Activated CD4-positive, alpha-beta T cell treated with anti-CD3 and anti-CD28 coated beads, Interleukin-2, amount 10 ng/mL, durations not matched to agents 7 days and 5 days (primary cell): ENCODE measurements around the gene ZSCAN31. TPM values are rescaled to one million over a fixed set of nuclear protein-coding genes. Genes with fewer than 3 reads are reported as not detected.

ENCODE experiments used
- CTCF ChIA-PET: fragments of 350-600 bp; sonication (Branson Sonifier 250); formaldehyde crosslinking; loops from one replicate; lab custom pipeline; 2021; ENCODE audit warnings: antibody characterized with exemption; lab: Charles Lee
- POLR2A ChIA-PET: fragments of 350-600 bp; sonication (Branson Sonifier 250); formaldehyde crosslinking; loops from one replicate; lab custom pipeline; 2021; ENCODE audit warnings: antibody characterized with exemption; lab: Charles Lee
- DNase-seq: peaks from one replicate; pipeline ENCODE4 v3.0.0-alpha.2; 2020
- H3K27ac Mint-ChIP-seq: one replicate; pipeline ENCODE4 v1.8.0; 2021; ENCODE audit warnings: mild to moderate bottlenecking, moderate library complexity, mixed read lengths
- H3K27me3 Mint-ChIP-seq: one replicate; pipeline ENCODE4 v1.8.0; 2021; ENCODE audit warnings: mixed read lengths
- H3K36me3 Mint-ChIP-seq: one replicate; pipeline ENCODE4 v1.8.0; 2021; ENCODE audit warnings: low read depth, mixed read lengths
- H3K4me1 Mint-ChIP-seq: one replicate; pipeline ENCODE4 v1.8.0; 2021; ENCODE audit warnings: mixed read lengths
- H3K4me3 Mint-ChIP-seq: one replicate; pipeline ENCODE4 v1.8.0; 2021; ENCODE audit warnings: mild to moderate bottlenecking, moderate library complexity, mixed read lengths
- H3K9me3 Mint-ChIP-seq: one replicate; pipeline ENCODE4 v1.8.0; 2021; ENCODE audit warnings: mixed read lengths
- total RNA-seq, 2 experiments: library from RNA; stranded (reverse); gene quantifications; one replicate each; pipeline ENCODE4 v1.2.3, GENCODE V29; 2021

ZSCAN31 gene
- total RNA-seq, 2 experiments from 2014 or later: 0.37 to 0.56 TPM

DNA sequence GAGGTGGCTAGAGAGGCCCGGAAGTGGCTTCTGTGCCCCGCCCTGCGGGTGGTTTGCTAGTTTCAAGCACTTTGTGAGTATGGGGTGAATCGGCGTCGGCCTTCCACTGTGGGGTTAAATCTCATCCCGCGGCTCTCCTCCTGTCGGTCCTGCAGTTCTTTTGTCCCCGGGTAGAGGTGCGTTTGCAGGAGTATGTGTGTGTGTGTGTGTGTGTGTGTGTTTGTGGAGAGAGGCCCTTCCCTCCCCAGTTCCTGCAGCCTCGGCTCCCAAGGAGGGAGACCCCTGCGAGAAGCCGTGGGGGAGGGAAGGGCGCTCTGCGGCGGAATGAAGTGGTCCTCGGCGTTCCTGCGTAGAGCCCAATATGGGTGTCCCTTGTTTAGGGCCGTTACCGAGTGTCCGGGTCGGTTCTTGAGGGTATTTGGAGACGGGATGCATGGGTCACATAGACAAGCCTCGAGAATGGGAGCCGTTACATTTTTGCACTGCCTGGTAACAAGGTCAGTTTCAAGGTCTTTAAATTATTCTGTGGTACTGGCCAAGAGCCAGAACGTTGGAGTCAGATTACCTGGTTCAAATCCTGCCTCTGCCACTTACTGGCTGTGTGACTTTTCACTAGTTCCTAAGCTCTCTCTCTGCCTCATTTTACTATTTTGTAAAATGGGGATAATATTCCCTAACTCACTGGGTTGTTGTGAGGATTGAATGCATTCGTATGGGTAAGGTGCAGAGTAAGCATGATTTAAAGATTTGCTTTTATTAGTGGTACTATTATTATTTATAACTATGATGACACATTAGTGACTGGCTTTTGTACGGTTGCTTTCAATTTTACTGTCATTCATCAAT, 14.2 kb upstream of the ZSCAN31 start, which contains the start of gene ZKSCAN3:
TSS of gene ZKSCAN3 (plus strand) at position 56 of the 846 bp plus-strand sequence. CDS start 9,640 bp downstream, outside the sequence.
- Mint-ChIP-seq H3K27me3 (peaks cover 26% of the 10 kb centered on the region), H3K36me3 (peaks cover 25% of the 10 kb centered on the region), H3K27ac (peak within 1 kb of the TSS; percentile 99), H3K4me3 (peak within 1 kb of the TSS; percentile 100), H3K9me3 (peaks cover 3% of the 10 kb centered on the region), H3K4me1 (peaks cover 26% of the 10 kb centered on the region)
- peak; percentile 92 for DNase-seq
- ChIA-PET CTCF (interaction anchor here (0.7 kb wide), 1 partner anchor 12 kb away, joined by 3 read pairs; no protein-coding TSS in a partner anchor), POLR2A (interaction anchor here (0.7 kb wide), 1 partner anchor 512 kb away, joined by 4 read pairs; no protein-coding TSS in a partner anchor)

DNA sequence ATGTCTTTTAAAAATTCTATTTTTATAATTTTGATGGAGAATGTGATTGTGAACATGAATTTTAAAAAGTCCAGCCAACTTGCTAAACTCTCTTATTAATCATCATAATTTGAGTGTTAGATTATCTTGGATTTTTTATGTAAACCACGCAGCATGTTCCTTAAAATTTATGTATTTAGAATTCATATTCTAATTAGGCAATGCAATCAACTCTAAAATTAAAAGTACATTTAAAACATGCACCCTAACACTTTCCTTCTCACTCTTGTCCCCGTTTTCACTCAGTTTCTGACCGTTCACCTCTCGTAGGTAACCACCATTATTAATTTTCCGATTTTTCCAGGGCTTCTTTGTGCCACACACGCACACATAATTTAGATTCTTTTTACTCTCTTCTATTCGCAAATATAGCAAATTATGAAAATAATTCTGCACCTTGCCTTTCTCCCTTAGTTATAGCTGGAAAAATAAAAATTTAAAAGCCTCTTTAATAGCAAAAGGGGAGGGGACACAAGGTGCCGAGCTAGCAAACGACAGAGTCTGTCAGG, 13.5 kb upstream of the ZSCAN31 start:
- CTCF ChIA-PET: interaction anchor here (0.7 kb wide), 1 partner anchor 11 kb away, joined by 3 read pairs; no protein-coding TSS in a partner anchor
- Mint-ChIP-seq H3K9me3 (peaks cover 3% of the 10 kb centered on the region), H3K27ac (peak overlapping the region; percentile 99), H3K27me3 (peaks cover 30% of the 10 kb centered on the region), H3K4me1 (peaks cover 26% of the 10 kb centered on the region), H3K36me3 (peaks cover 25% of the 10 kb centered on the region), H3K4me3 (peak overlapping the region; percentile 100)
- POLR2A ChIA-PET: interaction anchor here (0.7 kb wide), 1 partner anchor 512 kb away, joined by 4 read pairs; no protein-coding TSS in a partner anchor
- no peak for DNase-seq

DNA sequence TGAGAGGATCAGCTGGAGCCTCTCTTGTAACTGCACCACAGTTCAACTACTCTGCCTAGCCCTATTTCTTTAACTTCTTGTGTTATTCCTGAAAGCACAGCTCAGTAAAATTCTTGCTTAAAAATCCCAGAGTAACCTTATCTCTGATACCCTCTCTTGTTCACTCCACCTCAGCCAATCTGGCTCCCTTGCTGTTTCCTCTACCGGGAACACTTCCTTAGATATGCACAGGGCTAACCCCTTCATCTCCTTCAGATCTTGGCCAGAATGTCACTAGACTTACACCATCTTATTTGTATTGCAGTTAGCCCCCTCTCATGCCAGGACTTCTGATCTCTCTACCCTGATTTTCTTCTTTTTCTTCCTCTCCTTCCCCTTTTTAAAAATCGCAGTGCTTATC, 11.2 kb upstream of the ZSCAN31 start:
- Mint-ChIP-seq H3K4me1 (peaks cover 26% of the 10 kb centered on the region), H3K4me3 (no peak overlapping the region), H3K36me3 (peaks cover 13% of the 10 kb centered on the region), H3K9me3 (peaks cover 5% of the 10 kb centered on the region), H3K27ac (no peak overlapping the region), H3K27me3 (peaks cover 31% of the 10 kb centered on the region)
- no peak for DNase-seq
- ChIA-PET POLR2A (no interaction called here), CTCF (interaction anchor here (0.9 to 1.4 kb wide), 3 partner anchors 9 to 13 kb away, joined by 3 to 4 read pairs (median 3); no protein-coding TSS in a partner anchor)

DNA sequence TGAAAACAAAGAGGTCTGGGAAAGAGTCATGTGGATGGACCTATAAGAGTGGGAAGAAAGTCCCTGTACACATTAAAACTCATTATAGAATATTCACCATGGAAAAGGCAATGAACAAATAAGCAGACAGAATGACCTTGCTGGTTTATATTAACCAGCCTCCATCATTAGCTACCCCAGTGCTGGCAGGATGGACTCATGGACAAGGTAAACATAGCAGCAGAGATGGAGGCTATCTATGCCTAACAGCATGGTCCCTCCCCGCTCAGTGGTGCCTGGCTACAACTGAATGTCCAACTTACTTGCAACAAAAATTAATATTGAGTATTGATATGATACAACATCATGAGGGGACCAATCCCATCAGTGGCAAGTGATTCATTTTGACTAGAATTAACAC, 9.3 kb upstream of the ZSCAN31 start:
- Mint-ChIP-seq H3K9me3 (peaks cover 16% of the 10 kb centered on the region), H3K4me3 (no peak overlapping the region), H3K4me1 (peaks cover 11% of the 10 kb centered on the region), H3K27me3 (peaks cover 31% of the 10 kb centered on the region), H3K27ac (no peak overlapping the region), H3K36me3 (peaks cover 16% of the 10 kb centered on the region)
- POLR2A ChIA-PET: no interaction called here
- no peak for DNase-seq
- CTCF ChIA-PET: interaction anchor here (0.6 kb wide), 1 partner anchor 538 kb away, joined by 3 read pairs; no protein-coding TSS in a partner anchor

DNA sequence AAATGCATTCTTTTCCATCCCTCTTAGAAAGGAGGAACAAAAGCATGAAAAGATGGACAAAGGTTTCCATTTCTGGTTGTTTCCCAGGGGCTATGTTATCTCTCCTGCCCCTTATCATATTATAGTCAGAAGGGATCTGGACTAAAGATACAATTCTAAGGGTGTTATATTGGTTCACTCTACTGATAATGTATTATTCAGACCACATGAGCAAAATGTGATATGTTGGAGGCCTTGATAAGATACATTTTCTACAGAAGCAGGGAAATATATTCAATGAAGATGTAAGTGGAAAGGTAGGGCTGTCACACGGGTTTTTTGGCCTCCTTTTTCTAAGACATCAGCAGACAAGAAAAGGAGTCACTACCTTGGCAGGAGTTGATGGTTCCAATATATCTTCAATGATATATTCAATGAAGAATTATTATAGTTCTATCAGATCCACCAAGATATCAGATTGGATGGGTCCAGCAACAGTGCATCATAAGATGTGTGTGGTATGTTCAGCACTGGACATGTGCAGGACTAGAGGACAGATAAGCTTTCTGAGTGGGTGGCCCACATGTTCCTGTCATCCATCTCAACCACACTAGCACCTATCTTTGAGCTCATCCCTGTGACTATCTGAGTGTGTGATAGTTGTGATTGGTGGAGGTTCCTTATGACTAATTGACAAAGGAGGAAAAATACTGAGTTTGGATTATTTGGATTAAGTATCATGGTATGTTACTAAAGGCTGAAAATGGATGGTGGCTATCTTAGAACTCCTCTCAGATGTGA, 8.1 kb upstream of the ZSCAN31 start:
- POLR2A ChIA-PET: interaction anchor here (0.5 kb wide), 1 partner anchor 31 kb away, joined by 4 read pairs; no protein-coding TSS in a partner anchor
- Mint-ChIP-seq H3K4me1 (peaks cover 4% of the 10 kb centered on the region), H3K36me3 (peaks cover 10% of the 10 kb centered on the region), H3K9me3 (peaks cover 23% of the 10 kb centered on the region), H3K27ac (no peak overlapping the region), H3K4me3 (no peak overlapping the region), H3K27me3 (peaks cover 31% of the 10 kb centered on the region)
- no peak for DNase-seq
- CTCF ChIA-PET: no interaction called here

DNA sequence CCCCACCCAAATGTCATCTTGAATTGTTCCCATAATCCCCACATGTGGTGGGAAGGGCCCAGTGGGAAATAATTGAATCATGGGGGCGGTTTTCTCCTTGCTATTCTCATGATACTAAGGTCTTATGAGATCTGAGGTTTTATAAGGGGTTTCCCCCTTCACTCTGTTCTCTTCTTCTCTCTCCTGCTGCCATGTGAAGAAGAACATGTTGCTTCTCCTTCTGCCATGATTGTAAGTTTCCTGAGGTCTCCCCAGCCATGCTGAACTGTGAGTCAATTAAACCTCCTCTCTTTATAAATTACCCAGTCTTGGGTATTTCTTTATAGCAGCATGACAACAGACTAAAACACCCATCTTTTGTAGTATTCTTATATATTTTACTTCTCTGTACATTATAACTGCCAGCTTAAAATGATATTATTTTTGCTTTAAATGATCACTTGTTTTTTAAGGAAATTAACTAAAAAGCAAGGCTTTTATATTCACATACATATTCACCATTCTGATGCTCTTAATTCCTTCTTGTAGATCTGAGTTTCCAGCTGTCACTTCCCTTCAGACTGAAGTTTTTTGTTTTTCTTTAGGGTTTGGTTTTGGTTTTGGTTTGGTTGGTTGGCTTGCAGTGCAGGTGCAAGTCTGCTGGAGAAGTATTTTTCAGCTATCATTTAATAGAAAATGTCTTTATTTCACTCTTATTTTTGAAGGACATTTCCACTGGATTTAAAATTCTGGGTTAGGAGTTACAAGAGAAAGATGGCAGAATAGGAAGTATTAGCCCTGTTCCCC, 4.6 kb upstream of the ZSCAN31 start:
- Mint-ChIP-seq H3K4me3 (no peak overlapping the region), H3K36me3 (peaks cover 10% of the 10 kb centered on the region), H3K27ac (no peak overlapping the region), H3K9me3 (peaks cover 23% of the 10 kb centered on the region), H3K4me1 (peaks cover 4% of the 10 kb centered on the region), H3K27me3 (peaks cover 11% of the 10 kb centered on the region)
- CTCF ChIA-PET: interaction anchor here (1.2 kb wide), 1 partner anchor 15 kb away, joined by 3 read pairs; no protein-coding TSS in a partner anchor
- no peak for DNase-seq
- POLR2A ChIA-PET: no interaction called here

DNA sequence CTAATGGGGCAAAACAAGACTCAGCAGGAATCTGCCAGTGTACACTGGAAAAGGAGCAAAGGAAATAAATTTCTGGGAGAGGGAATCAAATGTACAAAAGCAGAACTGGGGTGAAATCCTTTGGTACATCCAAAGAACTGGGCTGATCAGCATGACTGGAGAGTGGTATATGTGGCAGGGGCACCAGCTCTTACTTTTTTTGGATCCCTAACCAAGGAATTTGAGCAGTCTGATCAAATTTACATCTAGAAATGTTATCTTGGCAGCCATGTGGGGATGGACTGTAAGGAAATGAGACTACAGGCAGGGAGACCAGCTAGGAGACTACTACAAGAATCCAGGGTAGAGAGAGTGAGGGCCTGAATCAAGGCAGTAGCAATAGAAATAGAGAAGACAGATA, 1.2 kb upstream of the ZSCAN31 start:
- Mint-ChIP-seq H3K4me3 (no peak overlapping the region), H3K9me3 (peaks cover 18% of the 10 kb centered on the region), H3K4me1 (peaks cover 4% of the 10 kb centered on the region), H3K27me3 (peaks cover 4% of the 10 kb centered on the region), H3K36me3 (peaks cover 11% of the 10 kb centered on the region), H3K27ac (no peak overlapping the region)
- DNase-seq: no peak
- CTCF ChIA-PET: interaction anchor here (1.3 to 3.8 kb wide), 2 partner anchors 10 to 19 kb away, joined by 3 to 20 read pairs; no protein-coding TSS in a partner anchor
- POLR2A ChIA-PET: no interaction called here

DNA sequence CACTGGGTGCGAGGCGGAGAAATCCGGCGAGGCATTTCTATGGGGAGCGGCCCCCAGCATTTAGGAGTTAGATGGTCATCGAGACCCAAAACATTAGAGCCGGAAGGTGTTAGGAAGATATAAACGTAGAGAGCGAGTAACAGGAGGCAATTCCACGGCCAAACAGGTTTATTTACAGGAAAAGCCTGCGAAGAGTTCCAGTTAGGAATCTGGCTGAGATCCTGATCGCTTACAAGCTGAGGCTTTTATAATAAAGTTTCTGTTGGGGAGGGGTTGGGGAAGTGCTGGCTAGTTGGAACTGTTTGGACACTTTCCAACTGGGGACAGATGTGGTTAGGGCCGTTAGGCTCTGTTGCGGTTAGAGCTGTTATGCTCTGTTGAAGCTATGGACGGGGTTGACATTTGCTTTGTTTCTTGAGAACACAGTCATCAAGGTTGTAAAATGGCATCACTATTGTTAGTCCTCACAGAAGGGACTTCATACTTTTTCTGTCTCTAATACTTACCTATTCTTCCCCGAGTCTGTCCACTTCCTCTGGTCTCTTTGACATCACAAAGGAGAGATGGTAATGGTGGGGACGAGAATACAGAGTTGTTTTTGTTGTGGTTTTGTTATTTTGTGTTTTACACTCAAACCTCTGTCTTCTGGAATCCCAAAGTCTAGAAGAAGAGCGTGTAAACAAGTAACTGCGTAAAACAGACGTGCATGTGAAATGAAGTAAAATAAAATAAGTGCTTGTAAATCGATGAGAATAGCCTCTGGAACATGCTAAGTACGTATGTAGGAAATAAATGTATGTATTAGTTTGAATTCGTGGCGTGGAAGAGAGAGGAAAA, 554 bp upstream of the ZSCAN31 start:
- H3K36me3 Mint-ChIP-seq: peaks cover 11% of the 10 kb centered on the region
- H3K4me3 Mint-ChIP-seq: no peak overlapping the region
- POLR2A ChIA-PET: interaction anchor here (0.7 to 1.0 kb wide), 2 partner anchors 84 to 175 kb away, joined by 3 read pairs; no protein-coding TSS in a partner anchor
- DNase-seq: no peak
- peaks cover 14% of the 10 kb centered on the region for H3K9me3 Mint-ChIP-seq
- H3K4me1 Mint-ChIP-seq: peaks cover 4% of the 10 kb centered on the region
- H3K27ac Mint-ChIP-seq: no peak overlapping the region
- H3K27me3 Mint-ChIP-seq: peaks cover 4% of the 10 kb centered on the region
- CTCF ChIA-PET: interaction anchor here (1.3 to 3.8 kb wide), 3 partner anchors 10 to 25 kb away, joined by 3 to 20 read pairs (median 4); no protein-coding TSS in a partner anchor

DNA sequence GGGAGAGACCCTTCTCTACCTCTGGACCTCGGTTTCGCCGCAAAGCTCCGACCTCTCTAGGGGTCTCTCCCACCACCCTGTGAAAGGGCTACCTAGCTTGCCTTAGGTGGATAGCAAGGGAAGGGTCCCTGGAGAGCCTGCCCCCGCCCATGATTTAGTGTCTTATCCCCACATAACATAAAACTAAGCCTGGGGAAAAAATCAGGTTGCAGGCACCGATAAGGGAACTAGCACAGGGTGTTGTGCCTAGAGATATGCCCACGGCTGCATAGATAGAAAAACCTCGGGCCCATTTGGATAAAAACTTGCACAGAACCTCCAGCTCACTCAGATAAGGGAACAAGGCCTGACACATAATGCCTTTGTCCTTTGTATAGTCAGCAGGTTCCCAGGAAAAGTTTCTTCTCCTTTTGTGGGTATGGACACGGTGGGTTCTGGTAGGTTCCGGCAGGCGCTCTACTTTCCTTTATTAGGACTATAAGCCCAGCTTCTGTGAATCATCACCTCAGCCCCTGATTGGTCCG, 846 bp downstream of the ZSCAN31 start:
- ChIA-PET CTCF (interaction anchor here (0.5 to 3.8 kb wide), 3 partner anchors 21 to 872 kb away, joined by 3 to 20 read pairs (median 4); no protein-coding TSS in a partner anchor), POLR2A (interaction anchor here (0.6 to 0.7 kb wide), 2 partner anchors 440 to 503 kb away, joined by 3 read pairs; no protein-coding TSS in a partner anchor)
- H3K4me3 Mint-ChIP-seq: no peak overlapping the region
- peaks cover 13% of the 10 kb centered on the region for H3K9me3 Mint-ChIP-seq
- peaks cover 2% of the 10 kb centered on the region for H3K36me3 Mint-ChIP-seq
- H3K27ac Mint-ChIP-seq: no peak overlapping the region
- H3K4me1 Mint-ChIP-seq: no peaks in the 10 kb centered on the region
- no peak for DNase-seq
- peaks cover 6% of the 10 kb centered on the region for H3K27me3 Mint-ChIP-seq

DNA sequence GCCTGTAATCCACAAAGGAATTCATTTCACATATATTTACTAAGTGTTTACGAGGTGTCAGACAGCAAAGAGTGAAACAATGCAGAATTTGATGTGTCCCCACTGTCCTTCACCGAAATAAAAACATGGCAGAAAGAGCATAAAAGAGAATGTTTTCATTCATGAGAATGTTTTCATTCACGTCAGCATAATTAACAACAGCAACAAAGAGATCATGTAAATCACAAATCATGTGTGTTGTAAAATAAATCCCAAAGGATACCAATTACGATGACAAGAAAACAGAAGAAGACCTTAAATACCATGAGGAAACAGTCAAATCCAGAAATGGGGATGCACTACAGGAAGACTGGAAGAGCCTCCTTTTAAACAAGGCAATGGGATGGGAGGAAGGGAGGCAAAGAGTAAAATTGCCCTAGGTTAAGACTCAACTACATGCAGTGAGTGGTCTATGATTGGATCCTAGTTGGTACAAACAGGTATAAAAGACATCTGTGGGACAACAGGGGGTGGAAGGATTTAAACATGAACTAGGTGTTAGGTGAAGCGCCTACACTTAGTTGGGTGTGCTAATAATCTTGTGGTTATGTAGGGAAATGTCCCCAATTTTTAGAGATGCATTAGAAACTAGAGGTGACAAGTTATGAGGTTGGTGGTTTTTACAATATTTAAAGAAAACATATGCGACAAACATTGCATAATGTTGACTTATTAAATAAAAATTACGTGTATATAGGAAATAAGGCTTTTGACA, 1.5 kb downstream of the ZSCAN31 start:
- Mint-ChIP-seq H3K9me3 (peaks cover 7% of the 10 kb centered on the region), H3K4me3 (no peak overlapping the region)

More for the DNA sequence above, 1.5 kb downstream of the ZSCAN31 start:
- H3K4me1 Mint-ChIP-seq: no peaks in the 10 kb centered on the region
- DNase-seq: no peak
- ChIA-PET CTCF (interaction anchor here (0.5 to 3.8 kb wide), 3 partner anchors 13 to 871 kb away, joined by 3 to 20 read pairs (median 3); no protein-coding TSS in a partner anchor), POLR2A (no interaction called here)
- peaks cover 1% of the 10 kb centered on the region for H3K36me3 Mint-ChIP-seq
- H3K27ac Mint-ChIP-seq: no peak overlapping the region
- H3K27me3 Mint-ChIP-seq: peaks cover 5% of the 10 kb centered on the region
